Muscle of leg (tissue), 11 donors: Measurements from ENCODE around the gene AUTS2. TPM values are rescaled to one million over a fixed set of nuclear protein-coding genes. Genes with fewer than 3 reads are reported as not detected.
"Not testable (repeated sequence)": the region's sequence is repeated elsewhere in the genome, so short reads cannot be mapped to it uniquely, and the experiment has no call there.

Experiments
- DNase-seq: peaks from one replicate; pipeline ENCODE4 v3.0.0; 2013
- H3K27ac ChIP-seq: one replicate; pipeline ENCODE4 v1.5.1; 2013; ENCODE audit warnings: mild to moderate bottlenecking, low read length, control low read depth
- H3K27me3 ChIP-seq: one replicate; pipeline ENCODE4 v1.6.1; 2013; ENCODE audit warnings: low read length; ENCODE audit not compliant: control insufficient read depth, insufficient read depth
- H3K36me3 ChIP-seq: one replicate; pipeline ENCODE4 v1.6.1; 2013; ENCODE audit warnings: low read length; ENCODE audit not compliant: control insufficient read depth, insufficient read depth
- H3K4me1 ChIP-seq: one replicate; pipeline ENCODE4 v1.6.1; 2013; ENCODE audit warnings: low read length; ENCODE audit not compliant: control insufficient read depth, insufficient read depth
- H3K4me3 ChIP-seq: one replicate; pipeline ENCODE4 v1.5.1; 2013; ENCODE audit warnings: low read length, control low read depth
- H3K9me3 ChIP-seq: replicated peaks from 2 replicates; pipeline ENCODE4 v1.6.1; 2013; ENCODE audit warnings: low read depth, low read length; ENCODE audit not compliant: control insufficient read depth
- WGBS: methylation state at CpG from one replicate; pipeline ENCODE4 v1.1.5; 2013; ENCODE audit warnings: missing lambda C conversion rate; ENCODE audit not compliant: insufficient coverage; 5-methylcytosine and 5-hydroxymethylcytosine counted together
- polyA plus RNA-seq, 8 donors: library from polyadenylated mRNA; unstranded; fragments of 120-200 nt; gene quantifications; one replicate each; pipeline versions ENCODE4 v1.2.1 to v1.2.3, GENCODE V29; 2013; ENCODE audit warnings: inconsistent platforms in 1 of 8, low replicate concordance in 1 of 8; ENCODE audit not compliant: insufficient read length in 8 of 8, insufficient read depth in 1 of 8
- total RNA-seq: library from RNA; stranded (reverse); fragments of 120-200 nt; gene quantifications from one replicate; pipeline ENCODE4 v1.2.4, GENCODE V29; 2013

Gene AUTS2
- total and polyA plus RNA-seq, 9 donors = 28.6 to 92.3 (median 58.8) TPM

GRCh38 chr7:70594170-70594569 is 995.9 kb downstream of the AUTS2 start:
- no peak overlapping the region for H3K27ac ChIP-seq
- WGBS = 90% methylated on average over 2 of the region's 4 CpGs
- no peaks in the 10 kb centered on the region for H3K36me3 ChIP-seq

GRCh38 chr7:70594885-70595284 is 996.6 kb downstream of the AUTS2 start:
- H3K36me3 ChIP-seq, H3K9me3 ChIP-seq, H3K27ac ChIP-seq, DNase-seq, H3K4me1 ChIP-seq, H3K4me3 ChIP-seq: not testable (repeated sequence)
- WGBS = 91% methylated on average over 4 of the region's 7 CpGs
- peaks cover 28% of the 10 kb centered on the region for H3K27me3 ChIP-seq

More at GRCh38 chr7:70594170-70594569, 995.9 kb downstream of the AUTS2 start:
- DNase-seq = no peak
- H3K27me3 ChIP-seq = peaks cover 28% of the 10 kb centered on the region
- H3K9me3 ChIP-seq = no peaks in the 10 kb centered on the region
- H3K4me1 ChIP-seq = peaks cover 8% of the 10 kb centered on the region
- H3K4me3 ChIP-seq = no peak overlapping the region

GRCh38 chr7:70595370-70595754 is 997.1 kb downstream of the AUTS2 start:
- 88% methylated on average over 2 of the region's 6 CpGs for WGBS
- DNase-seq = no peak
- no peaks in the 10 kb centered on the region for H3K36me3 ChIP-seq
- H3K4me1 ChIP-seq = peaks cover 8% of the 10 kb centered on the region
- no peaks in the 10 kb centered on the region for H3K9me3 ChIP-seq
- peak overlapping the region; percentile 12 for H3K4me3 ChIP-seq
- peaks cover 28% of the 10 kb centered on the region for H3K27me3 ChIP-seq
- no peak overlapping the region for H3K27ac ChIP-seq

GRCh38 chr7:70595755-70596597 is 997.7 kb downstream of the AUTS2 start:
- Histone ChIP-seq H3K27me3 (peaks cover 28% of the 10 kb centered on the region), H3K27ac (no peak overlapping the region), H3K4me1 (peaks cover 8% of the 10 kb centered on the region), H3K9me3 (peaks cover 5% of the 10 kb centered on the region), H3K36me3 (no peaks in the 10 kb centered on the region), H3K4me3 (peak overlapping the region; percentile 22)
- 4% methylated on average over 78 of the region's 82 CpGs for WGBS
- DNase-seq = no peak

GRCh38 chr7:70596598-70596913 is 998.3 kb downstream of the AUTS2 start:
- WGBS = 55% methylated on average over 10 of the region's 11 CpGs
- Histone ChIP-seq H3K27ac (no peak overlapping the region), H3K4me1 (peaks cover 8% of the 10 kb centered on the region), H3K27me3 (peaks cover 28% of the 10 kb centered on the region), H3K9me3 (peaks cover 7% of the 10 kb centered on the region), H3K4me3 (peak overlapping the region; percentile 22), H3K36me3 (no peaks in the 10 kb centered on the region)
- DNase-seq = no peak

- no peaks in the 10 kb centered on the region for H3K36me3 ChIP-seq
- peaks cover 28% of the 10 kb centered on the region for H3K27me3 ChIP-seq
- H3K9me3 ChIP-seq = peaks cover 7% of the 10 kb centered on the region
- no peak for DNase-seq
- no peak overlapping the region for H3K4me3 ChIP-seq
- peaks cover 8% of the 10 kb centered on the region for H3K4me1 ChIP-seq
- H3K27ac ChIP-seq = no peak overlapping the region
- 72% methylated on average over 2 of the region's 5 CpGs for WGBS
Measured at GRCh38 chr7:70597066-70597465, 998.8 kb downstream of the AUTS2 start.

- no peak overlapping the region for H3K4me3 ChIP-seq
- H3K27me3 ChIP-seq = peaks cover 26% of the 10 kb centered on the region
- H3K9me3 ChIP-seq = peaks cover 7% of the 10 kb centered on the region
- peaks cover 8% of the 10 kb centered on the region for H3K4me1 ChIP-seq
- no peak for DNase-seq
- H3K36me3 ChIP-seq = no peaks in the 10 kb centered on the region
- 89% methylated on average over 1 of the region's 2 CpGs for WGBS
- no peak overlapping the region for H3K27ac ChIP-seq
Measured at GRCh38 chr7:70598976-70599375, 1000.7 kb downstream of the AUTS2 start.

GRCh38 chr7:70599446-70600190 is 1001.3 kb downstream of the AUTS2 start:
- no peak overlapping the region for H3K27ac ChIP-seq

GRCh38 chr7:70600993-70601392 is 1002.7 kb downstream of the AUTS2 start:
- Histone ChIP-seq H3K36me3 (no peaks in the 10 kb centered on the region), H3K4me1 (peaks cover 6% of the 10 kb centered on the region), H3K27ac (no peak overlapping the region), H3K9me3 (peaks cover 7% of the 10 kb centered on the region), H3K4me3 (no peak overlapping the region), H3K27me3 (peaks cover 9% of the 10 kb centered on the region)
- no CpG with 5 or more reads among the region's 1 CpG for WGBS
- DNase-seq = no peak

More at GRCh38 chr7:70599446-70600190, 1001.3 kb downstream of the AUTS2 start:
- peaks cover 8% of the 10 kb centered on the region for H3K4me1 ChIP-seq
- peaks cover 22% of the 10 kb centered on the region for H3K27me3 ChIP-seq
- no peaks in the 10 kb centered on the region for H3K36me3 ChIP-seq
- WGBS = 77% methylated on average over 3 of the region's 5 CpGs
- peaks cover 7% of the 10 kb centered on the region for H3K9me3 ChIP-seq
- H3K4me3 ChIP-seq = no peak overlapping the region
- no peak for DNase-seq

- H3K4me3 ChIP-seq = no peak overlapping the region
- peaks cover 1% of the 10 kb centered on the region for H3K27me3 ChIP-seq
- WGBS = 100% methylated on average over 1 of the region's 4 CpGs
- no peak overlapping the region for H3K27ac ChIP-seq
- peaks cover 7% of the 10 kb centered on the region for H3K9me3 ChIP-seq
- no peaks in the 10 kb centered on the region for H3K4me1 ChIP-seq
- DNase-seq = no peak
- no peaks in the 10 kb centered on the region for H3K36me3 ChIP-seq
Measured at GRCh38 chr7:70602117-70602516, 1003.8 kb downstream of the AUTS2 start.
